HG03135 (cell line): ENCODE data around the gene DHPS.
"Not testable (repeated sequence)": the region's sequence is repeated elsewhere in the genome, so short reads cannot be mapped to it uniquely, and the experiment has no call there.

ENCODE experiments used
- ATAC-seq: cut with Tn5 transposase; IDR thresholded peaks from one replicate; pipeline ENCODE4 v1.9.1; 2021; ENCODE audit warnings: mild to moderate bottlenecking, moderate library complexity; ENCODE audit not compliant: unreplicated experiment

Gene DHPS

DNA sequence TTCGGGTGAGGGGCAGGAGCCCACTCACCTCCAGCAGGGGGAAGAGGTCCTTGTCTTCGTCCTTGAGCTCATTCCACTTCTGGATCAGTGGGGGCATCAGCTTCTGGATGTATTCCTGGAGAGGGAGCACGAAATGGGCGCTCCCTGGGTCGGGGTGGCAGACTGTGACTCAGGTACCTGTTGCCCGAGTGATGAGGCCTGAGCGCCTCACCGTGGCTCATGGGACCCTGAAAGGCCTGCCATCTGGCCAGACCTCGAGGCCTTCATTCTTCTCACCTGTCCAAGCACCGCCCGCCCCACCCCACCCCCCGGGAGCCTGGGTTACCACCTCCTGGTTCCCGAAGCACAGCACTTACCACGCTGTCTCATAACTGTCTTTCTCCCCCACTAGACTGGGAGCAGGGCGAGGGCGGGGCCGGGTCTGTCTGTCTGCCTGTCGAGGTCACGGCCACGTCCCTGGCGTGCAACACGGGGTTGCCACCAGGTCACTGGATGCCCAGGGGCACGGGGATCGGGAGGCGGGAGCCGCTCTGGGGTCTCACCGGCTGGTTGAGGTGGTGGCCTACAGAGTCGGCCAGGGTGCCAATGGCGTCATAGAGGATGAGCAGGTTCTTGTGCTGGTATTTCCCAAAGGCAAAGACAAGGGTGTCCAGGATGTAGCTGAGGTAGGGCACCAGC lies 24.1 kb upstream of the DHPS start:
- no peak for ATAC-seq

DNA sequence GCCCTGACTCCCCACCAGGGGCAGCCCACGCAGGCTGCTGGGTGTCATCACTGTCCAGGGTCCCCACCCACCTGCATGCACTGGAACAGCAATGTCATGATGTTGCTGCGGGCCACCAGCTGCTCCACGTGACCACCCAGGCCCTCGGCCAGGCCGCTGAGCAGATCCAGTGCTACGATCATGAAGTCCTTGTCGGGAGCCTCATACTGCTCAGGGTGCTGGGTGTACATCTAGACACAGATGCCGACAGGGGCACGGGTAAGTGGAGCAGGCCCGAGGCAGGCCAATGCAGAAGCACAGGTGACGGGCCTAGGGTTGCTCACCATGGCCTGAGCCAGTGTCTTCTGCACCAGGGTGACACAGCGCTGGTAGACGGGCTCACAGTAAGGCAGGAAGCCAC lies 23.5 kb upstream of the DHPS start:
- ATAC-seq = no peak

DNA sequence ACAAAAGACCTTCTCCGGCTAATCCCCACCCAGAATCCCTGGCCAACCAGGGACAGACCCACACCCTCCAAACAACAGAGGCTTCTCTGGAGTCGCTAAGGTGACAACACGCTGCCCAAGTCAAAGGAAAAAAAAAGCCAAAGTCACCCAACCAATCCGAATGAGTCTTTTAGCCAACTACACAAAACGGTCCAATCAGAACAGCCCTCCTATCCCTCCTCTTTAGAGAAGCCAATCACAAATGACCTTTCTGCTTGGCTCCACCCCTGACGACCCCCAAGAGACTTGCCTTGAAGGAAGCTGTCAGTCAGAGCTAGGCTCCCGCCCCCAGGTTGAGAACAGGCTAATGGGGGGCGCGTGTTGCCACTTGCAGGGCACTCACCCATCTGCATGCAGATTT lies 21.4 kb upstream of the DHPS start:
- ATAC-seq = no peak

DNA sequence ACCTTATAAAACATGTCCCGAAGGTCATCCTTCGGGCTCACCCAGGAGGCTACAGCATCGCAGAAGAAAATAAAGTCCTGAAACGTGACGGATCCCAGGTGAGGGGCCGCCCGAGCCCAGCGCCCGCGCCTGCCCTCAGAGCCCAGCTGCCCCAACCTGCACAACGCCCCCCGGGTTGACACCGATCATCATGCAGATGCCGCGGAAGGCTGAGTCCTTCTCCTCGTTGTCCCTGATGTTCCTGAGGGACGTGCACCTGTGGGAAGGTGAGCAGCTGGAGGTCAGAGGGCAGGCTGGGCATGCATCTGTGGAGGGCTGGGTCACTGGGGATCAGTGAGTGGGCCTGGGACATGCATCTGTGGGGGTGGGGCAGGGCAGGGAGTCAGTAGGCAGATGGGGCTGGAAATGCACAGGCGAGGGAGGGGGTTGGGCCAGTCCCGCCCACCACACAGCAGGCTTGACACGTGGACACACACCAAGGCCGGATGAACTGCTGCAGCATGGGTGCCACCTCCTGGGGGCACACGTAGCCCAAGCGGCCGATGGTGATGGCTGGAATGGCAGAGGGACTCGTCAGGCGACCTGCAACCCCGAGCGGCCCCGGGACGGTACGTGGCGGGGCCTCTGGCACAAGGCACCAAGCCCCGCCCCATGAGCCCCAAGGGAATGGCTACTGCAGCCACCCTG lies 20.1 kb upstream of the DHPS start:
- no peak for ATAC-seq

DNA sequence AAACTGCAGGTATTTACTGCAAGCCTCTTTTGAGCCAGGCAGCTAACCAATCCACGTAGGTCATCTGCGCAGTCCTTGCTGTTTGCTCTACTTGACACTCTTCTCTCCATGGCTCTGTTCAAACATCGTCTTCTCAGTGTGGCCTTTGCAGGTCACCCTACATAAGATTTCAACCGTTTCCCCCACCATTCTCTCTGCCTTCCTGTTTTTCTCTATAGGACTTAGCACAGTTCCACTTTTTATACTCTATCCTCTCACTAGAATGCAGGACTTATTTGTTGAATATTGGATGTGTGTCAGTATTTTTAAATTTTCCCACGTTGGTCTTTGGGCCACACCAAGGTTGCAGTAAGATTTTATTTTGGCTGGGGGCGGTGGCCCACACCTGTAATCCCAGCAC lies 16.5 kb upstream of the DHPS start:
- no peak for ATAC-seq

- not testable (repeated sequence) for ATAC-seq
These were observed 15.7 kb upstream of the DHPS start for GRCh38 chr19:12697425-12697824.

DNA sequence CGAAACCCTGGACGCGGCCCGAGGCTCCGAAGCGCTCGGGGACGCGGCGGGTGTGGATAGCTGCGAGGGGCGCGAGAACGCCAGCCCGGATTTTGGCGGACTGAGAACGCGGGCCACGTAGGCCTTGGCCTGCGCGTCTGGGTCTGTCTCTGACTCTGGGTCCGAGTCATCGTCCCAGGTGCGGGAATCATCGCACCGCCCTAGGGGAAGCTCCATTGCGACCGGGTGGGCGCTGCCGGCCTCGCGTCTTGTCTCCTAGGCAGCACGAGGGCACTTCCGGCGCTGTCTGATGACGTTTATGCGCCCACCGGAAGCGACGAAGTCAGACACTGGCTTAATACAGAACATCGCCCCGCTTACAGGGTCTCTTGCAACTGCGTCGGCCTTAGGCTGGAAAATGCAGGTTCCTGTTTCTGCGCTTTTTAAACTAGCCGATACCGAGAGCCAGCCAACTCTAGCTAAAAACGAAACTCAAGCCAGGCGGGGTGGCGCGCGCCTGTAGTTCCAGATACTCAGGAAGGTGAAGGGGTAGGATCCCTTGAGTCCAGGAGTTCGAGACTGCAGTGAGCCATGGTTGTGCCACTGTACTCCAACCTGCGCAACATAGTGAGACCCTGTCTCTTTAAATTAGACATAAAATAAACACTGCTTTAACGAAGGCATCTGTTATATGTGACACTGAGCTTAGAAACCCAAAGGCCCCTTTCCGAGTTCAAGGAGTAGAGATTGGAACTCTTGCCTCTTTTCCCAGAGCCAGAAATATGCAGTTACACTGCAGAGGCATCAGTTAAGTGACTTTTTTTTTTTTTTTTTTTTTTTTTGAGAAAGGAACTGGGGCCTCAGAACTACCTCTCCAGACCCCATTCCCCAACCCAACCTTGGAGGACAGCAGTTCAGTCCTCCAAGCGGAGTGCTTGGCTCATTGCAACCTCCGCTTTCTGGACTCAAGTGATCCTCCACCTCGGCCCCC lies 15.0 kb upstream of the DHPS start, which contains the start of gene FBXW9:
TSS of gene FBXW9 (minus strand) at position 266 of the 970 bp plus-strand sequence. CDS start at position 216, 50 bp downstream.
- ATAC-seq = peak; percentile 74

GRCh38 chr19:12695997-12696365 lies 14.3 kb upstream of the DHPS start:
- peak; percentile 16 for ATAC-seq

GRCh38 chr19:12695514-12695913 lies 13.8 kb upstream of the DHPS start:
- ATAC-seq = no peak

DNA sequence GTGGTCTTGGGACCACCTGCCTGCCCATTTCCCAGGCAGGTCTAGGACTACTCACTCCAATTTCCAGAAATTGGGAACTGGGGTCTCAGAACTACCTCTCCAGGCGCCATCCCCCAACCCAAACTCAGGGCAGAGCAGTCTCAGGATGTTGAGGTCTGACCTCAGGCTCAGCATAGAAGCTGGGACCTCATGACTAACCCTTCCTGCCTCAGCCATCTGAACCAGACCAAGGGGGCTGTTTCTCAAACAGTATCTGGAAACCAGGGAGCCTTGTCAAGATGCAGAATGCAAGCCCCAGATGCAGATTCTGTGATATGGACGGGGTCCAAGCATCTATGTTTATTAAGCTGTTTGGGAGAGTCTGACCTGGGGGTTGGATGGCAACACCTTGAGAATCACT lies 13.4 kb upstream of the DHPS start:
- ATAC-seq = no peak

GRCh38 chr19:12694641-12695040 lies 13.0 kb upstream of the DHPS start:
- no peak for ATAC-seq

DNA sequence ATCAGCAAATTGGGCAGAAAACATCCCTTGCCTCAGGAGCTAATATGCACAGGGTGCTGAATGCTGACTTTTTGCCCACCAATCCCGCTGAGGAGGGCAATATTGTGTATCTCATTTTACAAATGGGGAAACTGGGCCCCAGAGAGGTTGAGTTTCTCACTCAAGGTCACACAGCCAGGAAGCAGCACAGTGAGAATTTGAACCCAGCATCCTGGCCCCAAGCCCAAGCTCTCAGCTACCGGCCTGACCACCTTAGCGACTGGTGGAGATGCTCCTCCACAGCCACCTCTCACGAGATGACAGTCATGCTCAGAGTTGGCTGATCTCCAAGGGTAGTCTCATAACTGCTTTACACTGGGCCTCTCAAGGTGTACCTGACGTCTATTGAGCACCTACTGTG lies 11.3 kb upstream of the DHPS start:
- no peak for ATAC-seq

DNA sequence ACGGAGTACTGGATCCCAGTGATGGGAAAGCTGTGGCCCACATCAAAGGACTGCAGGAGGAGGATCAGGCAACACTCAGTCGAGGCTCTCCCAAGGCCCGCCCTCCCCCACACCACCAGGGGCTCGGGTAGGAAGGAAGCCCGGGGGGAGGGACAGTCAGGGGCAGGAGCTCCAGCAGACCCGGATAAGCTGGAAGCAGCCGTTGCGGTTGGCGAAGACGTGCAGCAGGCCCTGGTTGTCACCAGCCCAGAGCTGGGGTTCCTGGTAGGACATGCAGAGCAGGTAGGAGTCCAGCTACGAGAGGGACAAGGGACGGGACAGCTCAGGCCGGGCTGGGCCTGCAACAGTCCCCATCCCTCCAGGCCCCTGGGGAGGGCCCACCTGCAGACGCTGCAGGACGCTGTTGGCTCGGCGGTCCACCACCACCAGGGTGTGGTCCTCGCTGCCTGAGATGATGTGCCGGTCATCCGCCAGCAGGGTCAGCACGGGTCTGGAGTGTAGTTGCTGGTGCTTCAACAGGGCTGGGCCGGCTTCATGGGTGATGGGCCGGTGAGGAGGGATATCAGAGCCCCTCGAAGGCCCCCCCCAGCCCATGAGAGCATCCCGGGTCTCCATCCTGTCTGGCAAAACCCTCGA lies 8.0 kb upstream of the DHPS start:
- no peak for ATAC-seq

GRCh38 chr19:12689012-12689411 lies 7.3 kb upstream of the DHPS start:
- ATAC-seq = no peak

GRCh38 chr19:12687496-12688196 lies 6.0 kb upstream of the DHPS start, which contains the start of gene GNG14:
GNG14 (plus strand) TSS chr19:12687998; CDS start chr19:12688049, 51 bp downstream.
- ATAC-seq = no peak

DNA sequence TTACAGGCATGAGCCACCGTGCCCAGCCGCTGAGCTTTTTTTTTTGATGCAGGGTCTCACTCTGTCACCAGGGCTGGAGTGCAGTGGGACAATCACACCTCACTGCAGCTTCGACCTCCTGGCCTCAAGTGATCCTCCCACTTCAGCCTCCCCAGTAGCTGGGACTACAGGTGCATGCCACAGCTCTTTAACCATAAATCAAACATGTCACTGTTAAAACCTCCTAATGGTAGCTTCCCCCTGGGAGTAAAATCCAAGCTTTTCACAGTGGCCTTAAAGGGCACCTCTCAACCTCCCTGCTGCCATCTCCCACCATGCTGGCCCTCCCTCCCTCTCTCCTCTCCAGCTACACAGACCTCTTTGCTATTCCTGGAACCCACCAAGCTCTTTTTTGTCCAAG lies 4.2 kb upstream of the DHPS start:
- no peak for ATAC-seq

DNA sequence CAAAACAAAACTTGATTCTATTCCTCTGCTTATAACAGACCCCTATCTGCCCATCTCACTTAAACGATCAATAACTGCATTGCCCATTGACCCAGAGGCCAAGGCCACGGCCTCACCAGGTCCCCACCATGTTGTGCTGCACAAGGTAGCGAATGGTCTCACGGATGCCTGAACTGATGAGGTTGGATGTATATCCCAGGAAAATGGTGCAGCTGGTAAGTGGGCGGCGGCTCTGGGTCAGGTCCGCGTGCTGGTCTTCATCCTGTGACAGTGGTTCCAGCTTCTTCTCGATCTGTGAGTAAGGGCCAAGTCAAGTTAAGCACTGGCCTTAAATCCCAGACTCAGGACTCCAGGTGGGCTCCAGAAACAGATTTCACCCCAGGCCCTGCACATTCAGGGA lies 1.6 kb downstream of the DHPS start:
- no peak for ATAC-seq

- not testable (repeated sequence) for ATAC-seq
These were observed 3.6 kb downstream of the DHPS start for GRCh38 chr19:12678039-12678438.

DNA sequence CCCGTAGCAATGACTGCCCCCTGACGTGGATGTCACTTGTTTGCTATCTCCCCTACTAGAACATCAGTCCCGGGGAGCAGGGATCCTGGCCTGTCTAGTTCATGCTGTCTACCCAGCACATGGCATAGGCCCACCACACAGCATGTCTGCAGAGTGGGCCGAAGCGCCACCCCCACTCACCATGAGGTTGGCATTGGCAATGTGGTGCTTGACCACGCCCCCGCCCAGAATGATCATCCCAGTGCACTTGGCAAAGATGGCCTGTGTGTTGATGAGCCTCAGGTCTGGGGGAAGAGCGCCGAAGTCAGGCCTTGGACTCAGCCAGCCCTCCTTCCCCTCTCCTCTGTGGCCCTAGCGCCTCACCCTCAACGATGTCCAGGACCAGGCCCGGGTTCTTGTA lies 4.8 kb downstream of the DHPS start:
- ATAC-seq = no peak

GRCh38 chr19:12676384-12676792 lies 5.3 kb downstream of the DHPS start:
- no peak for ATAC-seq
